HCT116 (cell line): ENCODE results near the gene CASQ1. TPM values are rescaled to one million over a fixed set of nuclear protein-coding genes. Genes with fewer than 3 reads are reported as not detected.

Experiments
- ATAC-seq: fragments of 200-7000 bp; cut with Tn5 transposase; 2 replicates; pipeline ENCODE4 v1.9.1; 2020; ENCODE audit warnings: mild to moderate bottlenecking, moderate library complexity
- BruUV-seq: library from RNA; stranded (reverse); fragments of 400-500 nt; replicated peaks from 2 replicates; lab custom pipeline; 2021; lab: Mats Ljungman, UMichigan
- CTCF ChIA-PET: fragments of 300-600 bp; sonication (Branson Sonifier 250); formaldehyde crosslinking; loops from one replicate; lab custom pipeline; 2021; ENCODE audit warnings: antibody characterized with exemption; lab: Charles Lee
- POLR2A ChIA-PET: fragments of 300-600, 350-600 bp; sonication (Branson Sonifier 250); formaldehyde crosslinking; loops from one replicate; lab custom pipeline; 2021; ENCODE audit warnings: antibody characterized with exemption; lab: Charles Lee
- RAD21 ChIA-PET, 2 experiments: fragments of 300-600 bp; sonication (Branson Sonifier 250); formaldehyde crosslinking; loops; one replicate each; lab custom pipeline; 2023; ENCODE audit warnings: low total read pairs in 2 of 2; ENCODE audit not compliant: uncharacterized antibody in 2 of 2, unreplicated experiment in 2 of 2, low non-redundant PET in 1 of 2; lab: Charles Lee
- DNase-seq: peaks from one replicate; pipeline ENCODE4 v3.0.0-alpha.2; 2010; ENCODE audit warnings: low read depth, low spot score
- H2AFZ ChIP-seq: fragments of 200-600 bp; shearing (Covaris generic), sonication (generic); 2 replicates; pipeline ENCODE4 v1.6.1; 2017; ENCODE audit warnings: low read depth, mixed run types, mixed read lengths, antibody characterized with exemption, low read length; ENCODE audit not compliant: poor library complexity, severe bottlenecking
- H3K27ac ChIP-seq: 2 replicates; pipeline ENCODE4 v1.5.1; 2012; ENCODE audit warnings: low read depth, low read length
- H3K27me3 ChIP-seq: fragments of 200-600 bp; sonication (generic); 2 replicates; pipeline ENCODE4 v1.6.1; 2016; ENCODE audit warnings: mixed run types, low read length, mixed read lengths; ENCODE audit not compliant: insufficient read depth
- H3K36me3 ChIP-seq, 2 experiments: fragments of 200-500 bp in 1 of 2; fragments of 200-600 bp in 1 of 2; sonication (Bioruptor generic) in 1 of 2; sonication (generic) in 1 of 2; 2 replicates each; pipeline versions ENCODE4 v1.5.1 to v1.6.1; 2014 to 2016; ENCODE audit warnings: low read length in 2 of 2, inconsistent platforms in 1 of 2, mixed read lengths in 1 of 2, mixed run types in 1 of 2; ENCODE audit not compliant: insufficient read depth in 2 of 2, control insufficient read depth in 1 of 2
- H3K4me1 ChIP-seq, 2 experiments: fragments of 200-600 bp in 1 of 2; sonication (generic) in 1 of 2; 2 replicates each; pipeline versions ENCODE4 v1.5.1 to v1.6.1; 2012 to 2017; ENCODE audit warnings: low read length in 2 of 2, inconsistent platforms in 1 of 2, mild to moderate bottlenecking in 1 of 2, mixed read lengths in 1 of 2, mixed run types in 1 of 2, moderate library complexity in 1 of 2; ENCODE audit not compliant: insufficient read depth in 2 of 2, control insufficient read depth in 1 of 2
- H3K4me2 ChIP-seq: fragments of 200-600 bp; sonication (generic); 2 replicates; pipeline ENCODE4 v1.6.1; 2017; ENCODE audit warnings: mixed run types, low read length, mixed read lengths
- H3K4me3 ChIP-seq, 2 experiments: fragments of 200-600 bp in 1 of 2; sonication (generic) in 1 of 2; replicated peaks in 1 of 2; 2 replicates each; pipeline ENCODE4 v1.5.1; 2011 to 2016; ENCODE audit warnings: low read length in 2 of 2, control low read depth in 1 of 2, low read depth in 1 of 2, mild to moderate bottlenecking in 1 of 2, mixed read lengths in 1 of 2, mixed run types in 1 of 2
- H3K79me2 ChIP-seq: fragments of 200-600 bp; sonication (generic); 2 replicates; pipeline ENCODE4 v1.6.1; 2017; ENCODE audit warnings: mild to moderate bottlenecking, mixed run types, low read length, moderate library complexity, mixed read lengths; ENCODE audit not compliant: insufficient read depth
- H3K9ac ChIP-seq: fragments of 200-600 bp; sonication (generic); 2 replicates; pipeline ENCODE4 v1.6.1; 2016; ENCODE audit warnings: low read length, mixed read lengths
- H3K9me2 ChIP-seq: fragments of 200-600 bp; sonication (generic), shearing (Covaris generic); 2 replicates; pipeline ENCODE4 v1.6.1; 2017; ENCODE audit warnings: mixed run types, mild to moderate bottlenecking, moderate library complexity; ENCODE audit not compliant: insufficient read depth
- H3K9me3 ChIP-seq, 2 experiments: fragments of 200-500 bp in 1 of 2; fragments of 200-600 bp in 1 of 2; sonication (Bioruptor generic) in 1 of 2; sonication (generic) in 1 of 2; 2 replicates each; pipeline ENCODE4 v1.6.1; 2014 to 2017; ENCODE audit warnings: low read length in 2 of 2, mixed read lengths in 2 of 2, inconsistent platforms in 1 of 2, low read depth in 1 of 2, mild to moderate bottlenecking in 1 of 2, mixed run types in 1 of 2, moderate library complexity in 1 of 2; ENCODE audit not compliant: control insufficient read depth in 1 of 2, insufficient read depth in 1 of 2
- H4K20me1 ChIP-seq: fragments of 200-600 bp; sonication (generic), shearing (Covaris generic); 2 replicates; pipeline ENCODE4 v1.6.1; 2017; ENCODE audit warnings: mixed run types, mild to moderate bottlenecking, moderate library complexity; ENCODE audit not compliant: insufficient read depth
- CEBPB ChIP-seq: IDR thresholded peaks from 2 replicates; pipeline ENCODE4 v1.6.1; 2012; ENCODE audit warnings: low read depth
- EGR1 ChIP-seq: IDR thresholded peaks from 2 replicates; pipeline ENCODE4 v1.6.1; 2012; ENCODE audit warnings: low read depth
- FOSL1 ChIP-seq: IDR thresholded peaks from 2 replicates; pipeline ENCODE4 v1.6.1; 2012; ENCODE audit warnings: low read depth
- JUND ChIP-seq: IDR thresholded peaks from 2 replicates; pipeline ENCODE4 v1.6.1; 2012
- POLR2A ChIP-seq: IDR thresholded peaks from 2 replicates; pipeline ENCODE4 v1.7.0; 2011; ENCODE audit warnings: borderline replicate concordance; ENCODE audit not compliant: insufficient read depth, insufficient read length; ENCODE audit errors: extremely low read depth
- POLR2AphosphoS5 ChIP-seq: IDR thresholded peaks from 2 replicates; pipeline ENCODE4 v1.6.1; 2011; ENCODE audit warnings: mild to moderate bottlenecking, low read depth, low read length, moderate library complexity
- RAD21 ChIP-seq: IDR thresholded peaks from 2 replicates; pipeline ENCODE4 v1.6.1; 2012; ENCODE audit warnings: low read depth, mild to moderate bottlenecking
- SIN3A ChIP-seq: IDR thresholded peaks from 2 replicates; pipeline ENCODE4 v1.6.1; 2012; ENCODE audit warnings: low read depth
- ZFX ChIP-seq: fragments of 450-650 bp; IDR thresholded peaks from 2 replicates; pipeline ENCODE4 v1.6.1; 2017
- intact Hi-C: fragments of 100-400 bp; cut with micrococcal nuclease; formaldehyde crosslinking; loops from 2 replicates; pipeline ENCODE4 v1.10.0; 2022
- total RNA-seq: library from RNA; stranded (reverse); gene quantifications from one replicate; pipeline ENCODE4 v1.2.1, GENCODE V29; 2021; ENCODE audit not compliant: unreplicated experiment
- TF ChIP-seq, protein P1 (sequence below), 3 experiments: fragments of 200-600 bp in 1 of 3; sonication (generic) in 1 of 3; IDR thresholded peaks in 2 of 3; conservative IDR thresholded peaks in 1 of 3; 2 replicates each; pipeline ENCODE4 v1.5.1; 2012 to 2017; ENCODE audit warnings: low read depth in 2 of 3, low read length in 2 of 3, antibody characterized with exemption in 1 of 3, borderline replicate concordance in 1 of 3, control low read depth in 1 of 3, mild to moderate bottlenecking in 1 of 3, mixed read lengths in 1 of 3, mixed run types in 1 of 3, moderate library complexity in 1 of 3; ENCODE audit not compliant: insufficient read depth in 1 of 3

CASQ1 gene
- total RNA-seq, 1 experiment from 2014 or later = not detected

DNA sequence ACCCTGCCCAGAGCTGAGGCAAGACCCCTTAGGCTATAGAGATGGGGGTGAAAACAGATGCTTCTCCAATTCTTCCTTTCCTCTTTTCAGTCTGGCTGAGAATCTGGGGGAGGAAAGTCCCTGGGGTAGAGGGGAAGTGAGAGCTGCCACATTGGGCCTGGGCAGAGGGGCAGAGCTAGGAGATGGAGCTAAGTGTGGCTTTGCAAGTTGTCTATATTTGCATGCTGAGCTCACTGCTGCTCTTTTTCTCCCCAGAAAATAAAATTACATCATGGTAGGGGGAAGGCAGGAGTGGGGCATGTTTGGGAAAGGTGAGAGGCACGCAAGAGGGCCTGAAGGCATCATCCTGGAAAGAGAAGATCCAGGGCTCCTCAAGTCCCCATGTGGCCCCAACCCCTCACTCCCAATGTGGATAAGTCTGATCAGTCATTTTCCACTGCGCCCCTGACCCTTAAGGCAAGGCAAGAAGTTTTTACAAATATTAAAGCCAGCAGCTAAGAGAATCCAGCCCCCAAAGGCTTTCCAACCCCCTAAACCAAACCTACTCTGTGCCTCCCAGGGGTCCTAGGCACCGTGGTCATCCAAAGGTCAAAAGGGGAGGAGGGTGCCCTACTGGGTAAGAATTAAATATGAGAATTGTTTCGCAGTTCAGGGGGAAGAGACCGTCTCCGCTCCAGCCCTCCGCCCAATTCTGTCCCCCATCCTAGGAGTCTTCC is 14.3 kb downstream of the CASQ1 start:
- Histone ChIP-seq H3K79me2 (peaks cover 37% of the 10 kb centered on the region), H4K20me1 (no peaks in the 10 kb centered on the region), H3K9me3 (no peaks in the 10 kb centered on the region), H3K4me2 (peak overlapping the region; percentile 90), H3K4me3 (peak overlapping the region; percentile 11 to 78), H3K9ac (peak overlapping the region; percentile 91; the same call in 1 of the 2 replicates), H3K27me3 (no peaks in the 10 kb centered on the region), H3K27ac (no peak overlapping the region), H3K36me3 (peaks cover 5 to 15% of the 10 kb centered on the region in 2 experiments; a peak in 2 of 4 replicates), H3K4me1 (peaks cover 12 to 20% of the 10 kb centered on the region in 2 experiments; a peak in 3 of 4 replicates), H2AFZ (peak overlapping the region; percentile 77), H3K9me2 (no peaks in the 10 kb centered on the region)
- ATAC-seq (peak; percentile 20), DNase-seq (no peak)
- intact Hi-C loops = no loop called here
- BruUV-seq = no TSS peak
- TF ChIP-seq POLR2AphosphoS5 = no peak
- TF ChIP-seq, protein P1, sequence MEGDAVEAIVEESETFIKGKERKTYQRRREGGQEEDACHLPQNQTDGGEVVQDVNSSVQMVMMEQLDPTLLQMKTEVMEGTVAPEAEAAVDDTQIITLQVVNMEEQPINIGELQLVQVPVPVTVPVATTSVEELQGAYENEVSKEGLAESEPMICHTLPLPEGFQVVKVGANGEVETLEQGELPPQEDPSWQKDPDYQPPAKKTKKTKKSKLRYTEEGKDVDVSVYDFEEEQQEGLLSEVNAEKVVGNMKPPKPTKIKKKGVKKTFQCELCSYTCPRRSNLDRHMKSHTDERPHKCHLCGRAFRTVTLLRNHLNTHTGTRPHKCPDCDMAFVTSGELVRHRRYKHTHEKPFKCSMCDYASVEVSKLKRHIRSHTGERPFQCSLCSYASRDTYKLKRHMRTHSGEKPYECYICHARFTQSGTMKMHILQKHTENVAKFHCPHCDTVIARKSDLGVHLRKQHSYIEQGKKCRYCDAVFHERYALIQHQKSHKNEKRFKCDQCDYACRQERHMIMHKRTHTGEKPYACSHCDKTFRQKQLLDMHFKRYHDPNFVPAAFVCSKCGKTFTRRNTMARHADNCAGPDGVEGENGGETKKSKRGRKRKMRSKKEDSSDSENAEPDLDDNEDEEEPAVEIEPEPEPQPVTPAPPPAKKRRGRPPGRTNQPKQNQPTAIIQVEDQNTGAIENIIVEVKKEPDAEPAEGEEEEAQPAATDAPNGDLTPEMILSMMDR (IDR thresholded peaks at IDR 0.05 in 2 of 3, conservative IDR thresholded peaks at IDR 0.05 in 1 of 3; ENCODE audit: borderline replicate concordance in 1 of 3, insufficient read depth in 1 of 3, low read depth in 2 of 3, low read length in 2 of 3) = no peak
- no peak for TF ChIP-seq CEBPB
- no peak for TF ChIP-seq FOSL1
- no peak for TF ChIP-seq SIN3A
- no peak for TF ChIP-seq ZFX
- no peak for TF ChIP-seq EGR1
- TF ChIP-seq JUND = no peak
- TF ChIP-seq RAD21 = no peak
- TF ChIP-seq POLR2A = no peak
- ChIA-PET RAD21 (no interaction called here), POLR2A (interaction anchor here (0.8 kb wide), 1 partner anchor 11 kb away, joined by 3 read pairs; no protein-coding TSS in a partner anchor), CTCF (interaction anchor here (2.1 kb wide), 1 partner anchor 11 kb away, joined by 17 read pairs; no protein-coding TSS in a partner anchor)
